ENCODE data around the gene CMTM8. TPM values are rescaled to one million over a fixed set of nuclear protein-coding genes. Genes with fewer than 3 reads are reported as not detected.

Gene CMTM8
- total and polyA plus RNA-seq, 2 donors (not counting 1 experiment from before 2014, with no cell fraction given) = under 0.01 to 0.50 TPM

- Histone ChIP-seq H4K20me1 (ENCODE audit: control insufficient read depth, extremely low read depth, insufficient read depth, low read length) (no peaks in the 10 kb centered on the region), H3K27ac (ENCODE audit: insufficient read depth, low read length) (no peak overlapping the region), H2AFZ (ENCODE audit: low read length) (no peak overlapping the region), H3K9me3 (ENCODE audit: control insufficient read depth, insufficient read depth, low read depth, low read length) (no peaks in the 10 kb centered on the region), H3K9ac (ENCODE audit: insufficient read depth, low read length) (no peak overlapping the region), H3K4me1 (ENCODE audit: control insufficient read depth, extremely low read depth, insufficient read depth, low read length) (no peaks in the 10 kb centered on the region), H3K27me3 (ENCODE audit: control insufficient read depth, insufficient read depth, low read length) (no peaks in the 10 kb centered on the region), H3K4me3 (replicated peaks in 1 of 4; ENCODE audit: control extremely low read depth in 1 of 4, insufficient read depth in 1 of 4, low read depth in 3 of 4, low read length in 4 of 4) (no peak overlapping the region), H3K4me2 (ENCODE audit: extremely low read depth, insufficient read depth, low read length) (no peak overlapping the region), H3K79me2 (ENCODE audit: control insufficient read depth, insufficient read depth, low read length) (no peaks in the 10 kb centered on the region), H3K36me3 (ENCODE audit: control insufficient read depth, insufficient read depth, low read length) (no peaks in the 10 kb centered on the region)
- TF ChIP-seq EZH2 (IDR thresholded peaks at IDR 0.05; ENCODE audit: low read length, missing control alignments) (no peak), CTCF (conservative IDR thresholded peaks at IDR 0.05 in 1 of 2, IDR thresholded peaks at IDR 0.05 in 1 of 2; ENCODE audit: low read depth in 1 of 2, low read length in 2 of 2) (no peak)
- DNase-seq (ENCODE audit: low read depth in 2 of 2) = no peak
Observed at GRCh38 chr3:32200992-32201758, 37.3 kb upstream of the CMTM8 start.

- Histone ChIP-seq H3K27ac (ENCODE audit: insufficient read depth, low read length) (no peak overlapping the region), H4K20me1 (ENCODE audit: control insufficient read depth, extremely low read depth, insufficient read depth, low read length) (no peaks in the 10 kb centered on the region), H3K4me1 (ENCODE audit: control insufficient read depth, extremely low read depth, insufficient read depth, low read length) (no peaks in the 10 kb centered on the region), H3K4me2 (ENCODE audit: extremely low read depth, insufficient read depth, low read length) (no peak overlapping the region), H3K36me3 (ENCODE audit: control insufficient read depth, insufficient read depth, low read length) (no peaks in the 10 kb centered on the region), H2AFZ (ENCODE audit: low read length) (no peak overlapping the region), H3K4me3 (replicated peaks in 1 of 4; ENCODE audit: control extremely low read depth in 1 of 4, insufficient read depth in 1 of 4, low read depth in 3 of 4, low read length in 4 of 4) (no peak overlapping the region), H3K9me3 (ENCODE audit: control insufficient read depth, insufficient read depth, low read depth, low read length) (no peaks in the 10 kb centered on the region), H3K27me3 (ENCODE audit: control insufficient read depth, insufficient read depth, low read length) (no peaks in the 10 kb centered on the region), H3K9ac (ENCODE audit: insufficient read depth, low read length) (no peak overlapping the region), H3K79me2 (ENCODE audit: control insufficient read depth, insufficient read depth, low read length) (no peaks in the 10 kb centered on the region)
- DNase-seq (ENCODE audit: low read depth in 2 of 2) = peak in 1 of 2 donors; percentile 10
- TF ChIP-seq EZH2 (IDR thresholded peaks at IDR 0.05; ENCODE audit: low read length, missing control alignments) (no peak), CTCF (conservative IDR thresholded peaks at IDR 0.05 in 1 of 2, IDR thresholded peaks at IDR 0.05 in 1 of 2; ENCODE audit: low read depth in 1 of 2, low read length in 2 of 2) (no peak)
Observed at GRCh38 chr3:32202496-32202895, 36.0 kb upstream of the CMTM8 start.

- Histone ChIP-seq H3K4me1 (ENCODE audit: control insufficient read depth, extremely low read depth, insufficient read depth, low read length) (no peaks in the 10 kb centered on the region), H3K36me3 (ENCODE audit: control insufficient read depth, insufficient read depth, low read length) (no peaks in the 10 kb centered on the region), H2AFZ (ENCODE audit: low read length) (no peak overlapping the region), H3K9me3 (ENCODE audit: control insufficient read depth, insufficient read depth, low read depth, low read length) (no peaks in the 10 kb centered on the region), H4K20me1 (ENCODE audit: control insufficient read depth, extremely low read depth, insufficient read depth, low read length) (no peaks in the 10 kb centered on the region), H3K27ac (ENCODE audit: insufficient read depth, low read length) (no peak overlapping the region), H3K79me2 (ENCODE audit: control insufficient read depth, insufficient read depth, low read length) (no peaks in the 10 kb centered on the region), H3K4me2 (ENCODE audit: extremely low read depth, insufficient read depth, low read length) (no peak overlapping the region), H3K9ac (ENCODE audit: insufficient read depth, low read length) (no peak overlapping the region), H3K27me3 (ENCODE audit: control insufficient read depth, insufficient read depth, low read length) (no peaks in the 10 kb centered on the region), H3K4me3 (replicated peaks in 1 of 4; ENCODE audit: control extremely low read depth in 1 of 4, insufficient read depth in 1 of 4, low read depth in 3 of 4, low read length in 4 of 4) (no peak overlapping the region)
- TF ChIP-seq EZH2 (IDR thresholded peaks at IDR 0.05; ENCODE audit: low read length, missing control alignments) = no peak
- no peak for TF ChIP-seq CTCF (conservative IDR thresholded peaks at IDR 0.05 in 1 of 2, IDR thresholded peaks at IDR 0.05 in 1 of 2; ENCODE audit: low read depth in 1 of 2, low read length in 2 of 2)
- peak; percentile 26 to 60 for DNase-seq (ENCODE audit: low read depth in 2 of 2)
Observed at GRCh38 chr3:32203854-32204253, 34.6 kb upstream of the CMTM8 start.

Measured in fibroblast of lung (primary cell).